Right lobe of liver (tissue), 4 donors: Measurements from ENCODE around the gene PPARG.

Experiments
- CTCF ChIP-seq, 4 donors: fragments of 200-600 bp in 3 of 4; fragments of 450-650 bp in 1 of 4; IDR thresholded peaks; one replicate each; pipeline versions ENCODE4 v1.5.1 to v1.8.0; 2016 to 2022; ENCODE audit warnings: antibody characterized with exemption in 4 of 4, mild to moderate bottlenecking in 2 of 4
- POLR2A ChIP-seq: fragments of 450-650 bp; IDR thresholded peaks from one replicate; pipeline ENCODE4 v1.6.1; 2017; ENCODE audit warnings: antibody characterized with exemption, mild to moderate bottlenecking
- donor health status: DM: no; HTN: no; CAD: no.
- donor health status: DM: no; HTN: no; CAD: no.
- donor health status: DM: no; HTN: yes; CAD: no.

GRCh38 chr3:12380461-12380860 lies 91.6 kb downstream of the PPARG start:
- TF ChIP-seq POLR2A (no peak), CTCF (IDR thresholded peaks at IDR 0.05) (no peak)
